A549 treated with AZD9567 at 1 μM for 4 hours (cell line): ENCODE results near the gene ARL8A. TPM values are rescaled to one million over a fixed set of nuclear protein-coding genes. Genes with fewer than 3 reads are reported as not detected.

Experiments
- total RNA-seq: library from RNA; stranded (reverse); fragments of 200-300 nt; extraction: Qiagen RNA extraction; gene quantifications from 5 replicates; pipeline ENCODE4 v1.2.3, GENCODE V29; 2022; ENCODE audit not compliant: insufficient read depth

Gene ARL8A
- 38.7 to 55.3 TPM (median 52.1 TPM) in 5 replicates for total RNA-seq

DNA sequence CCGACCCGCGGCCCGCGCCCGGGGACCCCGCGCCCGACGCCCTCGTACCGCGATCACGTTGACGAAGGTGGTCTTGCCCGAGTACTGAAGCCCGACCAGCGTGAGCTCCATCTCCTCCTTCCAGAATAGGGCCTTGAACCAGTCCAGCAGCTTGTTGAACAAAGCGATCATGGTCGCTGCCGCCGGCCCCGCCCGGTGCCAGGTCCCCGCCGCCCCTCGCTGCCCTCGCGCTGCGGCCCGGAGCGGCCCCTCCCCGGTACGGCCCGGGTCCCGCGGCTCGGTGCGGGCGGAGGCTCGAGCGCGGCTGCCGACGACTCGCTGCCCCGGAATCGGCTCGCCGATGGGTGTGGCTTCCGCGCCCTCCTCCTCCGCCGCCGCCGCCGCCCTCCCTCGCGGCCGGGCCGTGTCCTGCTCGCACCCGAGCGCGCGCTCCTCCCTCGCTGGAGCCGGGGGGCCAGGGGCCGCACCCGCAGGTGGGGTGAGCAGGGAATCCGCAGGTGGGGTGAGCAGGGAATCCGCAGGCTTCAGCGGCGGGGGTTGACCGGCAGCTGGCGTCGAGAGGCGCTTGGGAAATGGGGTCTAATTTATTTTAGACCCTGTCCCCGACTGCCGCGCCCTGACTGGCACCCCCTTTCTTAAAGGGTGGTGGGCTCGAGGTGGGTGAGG lies at the start of gene ARL8A:
ARL8A (minus strand) TSS at position 336 of the 666 bp plus-strand sequence; CDS start at position 171, 165 bp downstream.

DNA sequence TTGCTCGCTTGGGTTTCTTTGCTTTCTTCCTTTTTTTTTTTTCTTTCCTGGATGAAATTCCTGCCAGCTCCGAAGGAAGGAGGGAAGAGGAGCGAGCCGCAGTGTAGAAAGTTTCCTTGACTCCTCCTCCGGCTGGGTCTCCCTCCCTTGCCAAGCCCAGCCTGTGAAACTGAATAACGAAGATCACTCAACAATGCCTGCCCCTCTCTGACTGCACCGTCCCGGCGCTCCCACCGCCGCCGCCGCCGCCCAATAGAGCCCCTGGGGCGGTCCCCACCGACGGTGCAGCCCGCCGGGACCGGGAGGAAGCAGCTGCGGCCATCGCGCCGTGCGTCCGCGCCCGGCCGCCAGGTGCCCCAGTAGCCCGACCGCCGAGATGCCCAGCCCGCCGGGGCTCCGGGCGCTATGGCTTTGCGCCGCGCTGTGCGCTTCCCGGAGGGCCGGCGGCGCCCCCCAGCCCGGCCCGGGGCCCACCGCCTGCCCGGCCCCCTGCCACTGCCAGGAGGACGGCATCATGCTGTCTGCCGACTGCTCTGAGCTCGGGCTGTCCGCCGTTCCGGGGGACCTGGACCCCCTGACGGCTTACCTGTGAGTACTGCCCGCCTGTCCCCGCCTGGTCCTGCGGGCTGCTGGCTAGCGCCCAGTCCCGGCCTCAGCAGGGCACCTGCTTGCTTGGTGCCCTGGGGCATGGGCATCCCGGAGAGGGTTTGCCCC lies 49.2 kb upstream of the ARL8A start, which contains the start of gene LGR6:
LGR6 (plus strand) TSS at position 186 of the 714 bp plus-strand sequence; CDS start at position 377, 191 bp downstream.

DNA sequence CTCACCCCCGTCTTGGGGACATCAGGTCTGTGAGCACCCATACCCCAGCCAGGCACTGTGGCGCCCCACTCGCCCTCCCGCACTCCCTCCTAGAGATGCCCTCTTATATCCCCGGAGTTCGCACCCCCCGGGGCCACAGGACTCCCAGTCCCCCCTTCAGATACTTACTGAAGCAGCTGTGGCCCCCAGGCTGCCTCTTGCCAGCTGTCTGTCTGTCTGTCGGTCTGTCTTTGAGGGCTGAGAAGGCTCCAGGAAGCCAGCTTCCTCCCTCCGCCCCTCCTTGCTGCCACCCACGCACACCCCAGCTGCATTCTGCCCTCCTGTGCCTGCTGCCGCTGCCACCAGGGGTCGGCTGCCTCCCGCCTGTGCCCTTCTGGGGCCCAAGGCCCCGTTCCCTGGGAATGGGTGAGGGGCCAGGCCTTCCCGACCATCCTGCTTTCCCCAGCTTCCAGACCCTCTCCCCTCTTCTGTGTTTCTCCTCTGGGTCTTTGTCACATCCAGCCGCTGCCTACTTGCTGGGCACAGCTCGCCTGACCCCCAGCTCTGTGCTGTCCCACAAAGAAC lies 15.9 kb upstream of the ARL8A start, which contains the start of gene PTPN7:
PTPN7 (minus strand) TSS at position 226 of the 564 bp plus-strand sequence. CDS start 1,200 bp downstream, outside the sequence.

DNA sequence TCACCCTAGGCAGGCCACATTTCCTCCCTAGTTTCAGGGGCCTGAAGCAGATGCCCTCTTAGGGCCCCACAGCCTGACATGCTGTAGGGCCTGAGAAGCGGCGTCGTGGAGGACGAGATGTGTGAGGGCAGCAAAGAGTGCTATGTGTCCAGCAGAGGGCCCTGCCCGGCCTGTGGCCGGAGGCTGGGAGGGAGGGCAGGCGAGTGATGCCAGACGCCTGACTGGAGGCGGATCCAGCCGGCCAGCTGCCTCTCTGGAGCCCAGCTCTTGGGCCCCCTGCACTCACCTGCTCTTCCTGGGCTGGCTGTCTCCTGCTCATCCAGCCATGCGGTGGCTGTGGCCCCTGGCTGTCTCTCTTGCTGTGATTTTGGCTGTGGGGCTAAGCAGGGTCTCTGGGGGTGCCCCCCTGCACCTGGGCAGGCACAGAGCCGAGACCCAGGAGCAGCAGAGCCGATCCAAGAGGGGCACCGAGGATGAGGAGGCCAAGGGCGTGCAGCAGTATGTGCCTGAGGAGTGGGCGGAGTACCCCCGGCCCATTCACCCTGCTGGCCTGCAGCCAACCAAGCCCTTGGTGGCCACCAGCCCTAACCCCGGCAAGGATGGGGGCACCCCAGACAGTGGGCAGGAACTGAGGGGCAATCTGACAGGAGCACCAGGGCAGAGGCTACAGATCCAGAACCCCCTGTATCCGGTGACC lies 21.8 kb downstream of the ARL8A start, which contains the start of gene GPR37L1:
GPR37L1 (plus strand) TSS at position 279 of the 697 bp plus-strand sequence; CDS start at position 326, 47 bp downstream.

Other genes starting within 250 kb of the ARL8A start
- not detected in 5 replicates for gene LMOD1, start 198.2 kb downstream of the ARL8A start, total RNA-seq
- 99.6 to 218 TPM (median 103 TPM) in 5 replicates for gene TIMM17A, start 189.2 kb downstream of the ARL8A start, total RNA-seq
- 73.5 to 91.3 TPM (median 86.3 TPM) in 5 replicates for gene RNPEP, start 162.1 kb downstream of the ARL8A start, total RNA-seq
- gene ELF3, start 134.2 kb downstream of the ARL8A start, total RNA-seq = 61.0 to 169 TPM (median 152 TPM) in 5 replicates
- gene GPR37L1, start 21.8 kb downstream of the ARL8A start, total RNA-seq = 0.07 to 0.14 TPM (median 0.11 TPM) in 4 of 5 replicates, not detected in the other
- gene PTPN7, start 15.9 kb upstream of the ARL8A start, total RNA-seq = not detected in 5 replicates
- gene LGR6, start 49.1 kb upstream of the ARL8A start, total RNA-seq = 0.49 to 0.74 TPM (median 0.64 TPM) in 5 replicates
- 63.5 to 77.2 TPM (median 75.0 TPM) in 5 replicates for gene UBE2T, start 197.2 kb upstream of the ARL8A start, total RNA-seq
- gene PPP1R12B, start 204.0 kb upstream of the ARL8A start, total RNA-seq = 1.5 to 2.8 TPM (median 1.7 TPM) in 5 replicates